Skeletal muscle satellite cell (primary cell): Measurements from ENCODE around the gene NUDT17. TPM values are rescaled to one million over a fixed set of nuclear protein-coding genes. Genes with fewer than 3 reads are reported as not detected.
"Not testable (repeated sequence)": the region's sequence is repeated elsewhere in the genome, so short reads cannot be mapped to it uniquely, and the experiment has no call there.

Source experiments
- H3K27me3 ChIP-seq: 2 replicates; pipeline ENCODE4 v1.7.0; 2013; ENCODE audit warnings: low read length; ENCODE audit not compliant: control insufficient read depth, insufficient read depth
- H3K36me3 ChIP-seq: 2 replicates; pipeline ENCODE4 v1.7.0; 2013; ENCODE audit warnings: mild to moderate bottlenecking, control low read depth, low read length; ENCODE audit not compliant: insufficient read depth
- H3K4me1 ChIP-seq: 2 replicates; pipeline ENCODE4 v1.7.0; 2013; ENCODE audit warnings: low read length; ENCODE audit not compliant: control insufficient read depth, insufficient read depth
- H3K4me2 ChIP-seq: 2 replicates; pipeline ENCODE4 v1.7.0; 2013; ENCODE audit warnings: mild to moderate bottlenecking, low read length
- H3K4me3 ChIP-seq: 2 replicates; pipeline ENCODE4 v1.7.0; 2013; ENCODE audit warnings: low read length
- H3K9ac ChIP-seq: 2 replicates; pipeline ENCODE4 v1.7.0; 2013; ENCODE audit warnings: mild to moderate bottlenecking, low read depth, low read length, moderate library complexity
- H3K9me3 ChIP-seq: replicated peaks from 2 replicates; pipeline ENCODE4 v1.7.0; 2013; ENCODE audit warnings: mild to moderate bottlenecking, control low read depth, low read length
- total RNA-seq: library from RNA; depleted of rRNA; stranded (reverse); fragments of >200 nt; gene quantifications from 2 replicates; pipeline ENCODE4 v1.2.3, GENCODE V29; 2012; rRNA removed

NUDT17 gene
- total RNA-seq: 1.1 and 2.3 TPM in 2 replicates

- Histone ChIP-seq H3K4me3 (peak within 1 kb of the TSS; percentile 75), H3K9ac (peak within 1 kb of the TSS; percentile 83), H3K9me3 (no peaks in the 10 kb centered on the region), H3K36me3 (peaks cover 62% of the 10 kb centered on the region), H3K4me1 (peaks cover 26% of the 10 kb centered on the region), H3K4me2 (peak within 1 kb of the TSS; percentile 95), H3K27me3 (no peaks in the 10 kb centered on the region)
Observed at GRCh38 chr1:145845514-145846161, at the start of gene NUDT17. Gene NUDT17 (plus strand): TSS chr1:145845630. CDS start chr1:145845641, 11 bp downstream.

GRCh38 chr1:145796753-145797152, 48.7 kb upstream of the NUDT17 start:
- H3K4me2 ChIP-seq: no peak overlapping the region
- H3K4me3 ChIP-seq: no peak overlapping the region
- H3K9me3 ChIP-seq: peaks cover 5% of the 10 kb centered on the region
- no peaks in the 10 kb centered on the region for H3K27me3 ChIP-seq
- peaks cover 3% of the 10 kb centered on the region for H3K4me1 ChIP-seq
- no peak overlapping the region for H3K9ac ChIP-seq
- no peaks in the 10 kb centered on the region for H3K36me3 ChIP-seq

- no peak overlapping the region for H3K9ac ChIP-seq
- no peaks in the 10 kb centered on the region for H3K27me3 ChIP-seq
- no peak overlapping the region for H3K4me2 ChIP-seq
- H3K9me3 ChIP-seq: peaks cover 5% of the 10 kb centered on the region
- H3K4me1 ChIP-seq: peaks cover 15% of the 10 kb centered on the region
- H3K4me3 ChIP-seq: no peak overlapping the region
- H3K36me3 ChIP-seq: no peaks in the 10 kb centered on the region
Observed at GRCh38 chr1:145799806-145800205, 45.6 kb upstream of the NUDT17 start.

GRCh38 chr1:145804235-145805045, 41.0 kb upstream of the NUDT17 start:
- Histone ChIP-seq H3K36me3 (no peaks in the 10 kb centered on the region), H3K9ac (no peak overlapping the region), H3K4me2 (no peak overlapping the region), H3K4me1 (peaks cover 15% of the 10 kb centered on the region), H3K4me3 (no peak overlapping the region), H3K9me3 (no peaks in the 10 kb centered on the region), H3K27me3 (no peaks in the 10 kb centered on the region)

GRCh38 chr1:145805057-145805456, 40.4 kb upstream of the NUDT17 start:
- H3K4me1 ChIP-seq: peaks cover 15% of the 10 kb centered on the region
- H3K9ac ChIP-seq: no peak overlapping the region
- H3K4me2 ChIP-seq: no peak overlapping the region
- H3K9me3 ChIP-seq: no peaks in the 10 kb centered on the region
- H3K27me3 ChIP-seq: no peaks in the 10 kb centered on the region
- no peak overlapping the region for H3K4me3 ChIP-seq
- H3K36me3 ChIP-seq: no peaks in the 10 kb centered on the region

- no peaks in the 10 kb centered on the region for H3K36me3 ChIP-seq
- no peaks in the 10 kb centered on the region for H3K27me3 ChIP-seq
- H3K4me1 ChIP-seq: peaks cover 12% of the 10 kb centered on the region
- no peak overlapping the region for H3K4me3 ChIP-seq
- no peaks in the 10 kb centered on the region for H3K9me3 ChIP-seq
- H3K9ac ChIP-seq: no peak overlapping the region
- no peak overlapping the region for H3K4me2 ChIP-seq
Observed at GRCh38 chr1:145806408-145806807, 39.0 kb upstream of the NUDT17 start.

- no peaks in the 10 kb centered on the region for H3K36me3 ChIP-seq
- no peak overlapping the region for H3K4me2 ChIP-seq
- peaks cover 12% of the 10 kb centered on the region for H3K4me1 ChIP-seq
- no peaks in the 10 kb centered on the region for H3K9me3 ChIP-seq
- no peak overlapping the region for H3K9ac ChIP-seq
- no peaks in the 10 kb centered on the region for H3K27me3 ChIP-seq
- H3K4me3 ChIP-seq: no peak overlapping the region
Observed at GRCh38 chr1:145806844-145807243, 38.6 kb upstream of the NUDT17 start.

GRCh38 chr1:145812977-145813810, 32.2 kb upstream of the NUDT17 start:
- H3K4me2 ChIP-seq: peak overlapping the region; percentile 49
- H3K27me3 ChIP-seq, H3K9me3 ChIP-seq, H3K4me1 ChIP-seq, H3K36me3 ChIP-seq, H3K9ac ChIP-seq, H3K4me3 ChIP-seq: not testable (repeated sequence)

GRCh38 chr1:145818095-145818494, 27.3 kb upstream of the NUDT17 start:
- not testable (repeated sequence) for H3K4me1 ChIP-seq, H3K27me3 ChIP-seq, H3K36me3 ChIP-seq, H3K4me3 ChIP-seq, H3K9me3 ChIP-seq
- peak overlapping the region; percentile 63 for H3K4me2 ChIP-seq
- H3K9ac ChIP-seq: peak overlapping the region; percentile 47

- H3K9ac ChIP-seq, H3K9me3 ChIP-seq, H3K27me3 ChIP-seq: not testable (repeated sequence)
- H3K4me3 ChIP-seq: peak overlapping the region; percentile 56
- H3K36me3 ChIP-seq: peaks cover 19% of the 10 kb centered on the region
- H3K4me2 ChIP-seq: peak overlapping the region; percentile 64
- peaks cover 11% of the 10 kb centered on the region for H3K4me1 ChIP-seq
Observed at GRCh38 chr1:145822779-145823331, 22.6 kb upstream of the NUDT17 start.
